Measurements from ENCODE around the gene AGBL4. TPM values are rescaled to one million over a fixed set of nuclear protein-coding genes. Genes with fewer than 3 reads are reported as not detected.

Gene AGBL4
- total RNA-seq, 4 donors from 2014 or later = 0.44 to 1.5 (median 1.2) TPM; not detected in 1

- DNase-seq (ENCODE audit: low spot score in 2 of 2) = no peak
- H3K4me1 ChIP-seq = peaks cover 0 to 26% (median 0%) of the 10 kb centered on the region in 4 donors
- H3K27ac ChIP-seq = no peak overlapping the region
- no peaks in the 10 kb centered on the region for H3K36me3 ChIP-seq
- peak overlapping the region in 1 of 4 donors; percentile 28 for H3K4me3 ChIP-seq
- no peaks in the 10 kb centered on the region for H3K27me3 ChIP-seq
- H3K9me3 ChIP-seq = no peaks in the 10 kb centered on the region
- TF ChIP-seq CTCF (IDR thresholded peaks at IDR 0.05) (no peak), EP300 (IDR thresholded peaks at IDR 0.05) (no peak), POLR2A (IDR thresholded peaks at IDR 0.05) (no peak)
- WGBS, 2 donors = 33 to 46% methylated on average over 9 of the region's 9 CpGs
Observed at GRCh38 chr1:48619539-48619938, 1404.2 kb downstream of the AGBL4 start.

DNA sequence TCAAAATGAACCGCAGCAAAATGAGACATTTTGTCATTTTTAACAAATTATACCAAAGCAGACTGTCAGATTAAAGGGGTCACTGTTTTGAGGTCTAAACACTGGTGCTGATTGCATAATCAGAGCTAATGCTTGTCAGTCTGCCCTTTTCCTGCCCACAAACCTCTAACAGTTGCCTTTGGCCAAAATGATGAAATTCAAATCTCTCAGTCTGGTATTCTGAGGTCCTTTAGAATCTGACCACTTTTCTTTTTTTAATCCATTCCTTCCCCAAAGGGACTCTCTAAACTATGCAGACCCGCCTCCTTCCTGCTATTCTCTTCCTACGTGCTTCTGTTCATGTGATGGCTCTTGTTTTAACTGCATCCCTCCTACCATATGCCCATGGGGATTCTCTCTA, 1406.5 kb downstream of the AGBL4 start:
- H3K4me3 ChIP-seq = no peak overlapping the region
- no peaks in the 10 kb centered on the region for H3K36me3 ChIP-seq
- H3K9me3 ChIP-seq = no peaks in the 10 kb centered on the region
- H3K27me3 ChIP-seq = no peaks in the 10 kb centered on the region
- peaks cover 0 to 26% (median 0%) of the 10 kb centered on the region in 4 donors for H3K4me1 ChIP-seq
- H3K27ac ChIP-seq = peak overlapping the region in 1 of 4 donors; percentile 54
- DNase-seq (ENCODE audit: low spot score in 2 of 2) = no peak
- TF ChIP-seq CTCF (IDR thresholded peaks at IDR 0.05) (no peak), EP300 (IDR thresholded peaks at IDR 0.05) (peak in 1 of 2 donors; percentile 30)
- WGBS, 2 donors = 17 to 18% methylated on average over 3 of the region's 3 CpGs

DNA sequence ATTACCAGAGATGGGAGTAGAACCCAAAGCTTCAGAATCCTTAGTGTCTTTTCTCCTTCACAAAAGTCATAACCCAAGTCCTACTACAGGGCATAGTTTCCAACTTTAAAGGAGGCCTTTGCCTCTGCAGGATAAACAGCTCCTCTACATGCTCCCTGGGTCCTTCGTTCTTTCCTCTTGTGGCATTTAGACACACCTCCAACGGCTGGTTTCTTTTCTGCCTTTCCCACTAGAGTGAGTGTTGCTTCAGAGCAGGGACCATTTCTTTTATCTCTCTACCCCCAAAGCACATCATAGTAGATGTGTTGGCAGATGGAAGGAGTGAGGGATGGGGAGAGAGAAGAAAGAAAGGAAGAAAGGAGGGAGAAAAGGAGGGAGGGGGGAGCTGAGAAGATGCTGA, 1407.0 kb downstream of the AGBL4 start:
- no peak for DNase-seq (ENCODE audit: low spot score in 2 of 2)
- H3K36me3 ChIP-seq = no peaks in the 10 kb centered on the region
- no peak overlapping the region for H3K4me3 ChIP-seq
- peaks cover 0 to 28% (median 0%) of the 10 kb centered on the region in 4 donors for H3K4me1 ChIP-seq
- peak overlapping the region in 1 of 4 donors; percentile 36 for H3K27ac ChIP-seq
- no peaks in the 10 kb centered on the region for H3K9me3 ChIP-seq
- no peak for TF ChIP-seq POLR2A (IDR thresholded peaks at IDR 0.05)
- TF ChIP-seq EP300 (IDR thresholded peaks at IDR 0.05) = no peak
- no peak for TF ChIP-seq CTCF (IDR thresholded peaks at IDR 0.05)
- H3K27me3 ChIP-seq = no peaks in the 10 kb centered on the region
- WGBS, 2 donors = 29 to 42% methylated on average over 2 of the region's 2 CpGs

DNA sequence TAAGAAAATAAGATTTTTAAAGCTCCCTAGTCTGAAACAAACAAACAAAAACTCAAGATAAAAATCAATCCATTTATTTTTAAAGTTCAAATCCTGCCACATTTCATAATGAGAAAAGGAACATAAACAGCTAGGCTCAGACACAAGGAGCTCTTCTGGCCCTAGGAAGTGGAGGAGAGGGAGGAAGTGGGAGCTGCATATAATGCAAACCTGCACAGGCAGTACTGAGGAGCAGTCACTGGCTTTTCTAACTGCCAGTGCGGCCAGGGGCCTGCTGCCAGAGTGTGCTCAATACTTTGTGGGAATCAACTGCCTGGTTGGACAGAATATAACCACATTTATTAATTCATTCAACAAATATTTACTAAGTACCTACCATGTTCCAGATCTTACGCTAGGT, 1411.9 kb downstream of the AGBL4 start:
- DNase-seq (ENCODE audit: low spot score in 2 of 2) = no peak
- 66 to 81% methylated on average over 2 of the region's 2 CpGs for WGBS, 2 donors
- Histone ChIP-seq H3K9me3 (no peaks in the 10 kb centered on the region), H3K27ac (no peak overlapping the region), H3K27me3 (no peaks in the 10 kb centered on the region), H3K4me3 (no peak overlapping the region), H3K4me1 (peaks cover 0 to 20% (median 5%) of the 10 kb centered on the region in 4 donors), H3K36me3 (no peaks in the 10 kb centered on the region)
- TF ChIP-seq CTCF (IDR thresholded peaks at IDR 0.05) = no peak
- no peak for TF ChIP-seq EP300 (IDR thresholded peaks at IDR 0.05)
- no peak for TF ChIP-seq POLR2A (IDR thresholded peaks at IDR 0.05)

DNA sequence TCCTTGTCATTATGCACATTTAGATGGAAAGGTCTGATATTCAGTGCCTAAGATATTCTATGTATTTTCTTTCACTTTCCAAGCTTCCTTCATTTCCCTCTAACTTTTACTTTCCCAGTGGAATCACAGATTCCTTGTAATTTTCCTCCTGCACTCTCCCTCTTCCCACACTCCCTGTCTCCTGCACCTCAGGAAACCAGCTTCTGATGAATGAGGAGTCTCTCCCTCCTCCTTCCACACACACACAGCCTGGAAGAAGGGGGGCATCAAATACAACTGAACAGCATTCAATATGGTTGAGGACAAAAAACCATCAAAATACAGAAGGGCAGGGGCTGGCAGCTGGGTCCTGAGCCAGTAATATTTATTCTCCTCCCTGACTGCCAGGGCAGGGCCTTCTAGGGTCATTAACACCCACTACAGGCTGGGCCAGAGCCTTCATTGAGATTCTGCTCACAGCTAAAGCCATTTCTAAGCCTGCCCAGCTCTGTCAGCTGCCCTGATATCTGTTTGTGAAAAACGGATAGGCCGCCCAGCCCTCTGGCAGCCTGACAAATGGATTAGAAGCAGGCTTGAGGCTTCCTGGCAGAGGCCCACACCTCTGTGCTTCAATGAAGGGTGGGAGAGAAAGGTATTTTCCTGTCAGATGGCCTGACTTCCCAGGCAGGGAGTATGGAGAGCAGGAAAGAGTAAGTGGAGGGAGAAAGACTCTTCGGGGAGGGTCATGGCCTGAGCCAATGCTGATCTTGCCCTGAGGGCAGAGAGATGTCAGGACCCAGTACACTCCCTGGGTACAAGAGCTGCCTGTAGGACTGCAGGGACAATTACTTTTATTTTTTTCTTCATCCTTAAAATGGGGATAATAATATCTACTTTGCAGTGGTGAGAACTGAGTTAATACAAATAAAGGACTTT, 1412.9 kb downstream of the AGBL4 start:
- H3K27ac ChIP-seq = peak overlapping the region in 3 of 4 donors; percentile 15 to 26 (median 23)
- 14 to 30% methylated on average over 3 of the region's 3 CpGs for WGBS, 2 donors
- TF ChIP-seq CTCF (IDR thresholded peaks at IDR 0.05) = no peak
- TF ChIP-seq POLR2A (IDR thresholded peaks at IDR 0.05) = no peak
- TF ChIP-seq EP300 (IDR thresholded peaks at IDR 0.05) = no peak

More for the DNA sequence above, 1412.9 kb downstream of the AGBL4 start:
- Histone ChIP-seq H3K4me1 (peaks cover 0 to 16% (median 5%) of the 10 kb centered on the region in 4 donors), H3K36me3 (no peaks in the 10 kb centered on the region), H3K4me3 (no peak overlapping the region), H3K27me3 (no peaks in the 10 kb centered on the region), H3K9me3 (no peaks in the 10 kb centered on the region)
- no peak for DNase-seq (ENCODE audit: low spot score in 2 of 2)
